ENCODE measurements around the gene NUDT19. TPM values are rescaled to one million over a fixed set of nuclear protein-coding genes. Genes with fewer than 3 reads are reported as not detected.

NUDT19 gene
- total RNA-seq, 1 donor from 2014 or later: 24.4 TPM

Other genes with a start within 250 kb of the NUDT19 start
- 203 TPM in 2 replicates for gene PDCD5, start 110.6 kb upstream of the NUDT19 start, total RNA-seq
- 28.2 and 28.7 TPM in 2 replicates for gene ANKRD27, start 16.6 kb upstream of the NUDT19 start, total RNA-seq
- 0.17 TPM in 1 of 2 replicates, not detected in the other for gene RGS9BP, start 16.0 kb upstream of the NUDT19 start, total RNA-seq
- gene TDRD12, start 27.9 kb downstream of the NUDT19 start, total RNA-seq: 0.18 and 0.20 TPM in 2 replicates
- gene SLC7A9, start 177.9 kb downstream of the NUDT19 start, total RNA-seq: 0.18 and 0.49 TPM in 2 replicates